HEK293 (cell line): ENCODE results near the gene PKDCC.

ENCODE experiments used
- CTCF ChIA-PET: fragments of 350-600 bp; formaldehyde crosslinking; extraction: SDS; loops from one replicate; lab custom pipeline; 2021; ENCODE audit warnings: antibody characterized with exemption; lab: Yijun Ruan, JAX
- POLR2A ChIA-PET: fragments of 300-600 bp; formaldehyde crosslinking; extraction: SDS; loops from one replicate; lab custom pipeline; 2020; ENCODE audit warnings: antibody characterized with exemption, inconsistent platforms; lab: Yijun Ruan, JAX
- H3K27ac ChIP-seq: fragments of 200-500 bp; sonication (Bioruptor generic); 2 replicates; pipeline ENCODE4 v1.5.1; 2014; ENCODE audit warnings: low read depth, low read length, control low read depth, inconsistent platforms; ENCODE audit errors: extremely low read depth
- H3K36me3 ChIP-seq, 2 experiments: fragments of 200-500 bp in 1 of 2; sonication (Bioruptor generic) in 1 of 2; 1 replicate in 1 of 2; 2 replicates in 1 of 2; pipeline ENCODE4 v1.5.1; 2014 to 2017; ENCODE audit warnings: inconsistent platforms in 2 of 2, low read length in 2 of 2; ENCODE audit not compliant: control insufficient read depth in 2 of 2, insufficient read depth in 1 of 2
- H3K4me1 ChIP-seq: fragments of 200-500 bp; sonication (Bioruptor generic); 2 replicates; pipeline ENCODE4 v1.5.1; 2014; ENCODE audit warnings: mild to moderate bottlenecking, low read length, inconsistent platforms; ENCODE audit not compliant: control insufficient read depth, insufficient read depth
- H3K4me3 ChIP-seq: 2 replicates; pipeline ENCODE4 v1.5.1; 2011; ENCODE audit warnings: low read depth, mild to moderate bottlenecking, control low read depth, low read length, moderate library complexity
- H3K9me3 ChIP-seq: fragments of 200-500 bp; sonication (Bioruptor generic); 2 replicates; pipeline ENCODE4 v1.5.1; 2014; ENCODE audit warnings: low read depth, low read length, inconsistent platforms; ENCODE audit not compliant: control insufficient read depth, insufficient read depth
- AEBP2 ChIP-seq: fragments of 450-650 bp; formaldehyde crosslinking; IDR thresholded peaks from 2 replicates; pipeline ENCODE4 v1.5.1; 2016; ENCODE audit warnings: missing biosample characterization, missing genetic modification characterization, borderline replicate concordance
- BCL11A ChIP-seq: fragments of 450-650 bp; formaldehyde crosslinking; IDR thresholded peaks from 2 replicates; pipeline ENCODE4 v1.5.1; 2016; ENCODE audit warnings: low read depth, missing biosample characterization, missing genetic modification characterization
- BCL11B ChIP-seq: fragments of 450-650 bp; formaldehyde crosslinking; IDR thresholded peaks from 2 replicates; pipeline ENCODE4 v1.5.1; 2016; ENCODE audit warnings: low read depth, missing biosample characterization, missing genetic modification characterization
- CTCF ChIP-seq: fragments of 450-650 bp; formaldehyde crosslinking; IDR thresholded peaks from 2 replicates; pipeline ENCODE4 v1.5.1; 2016; ENCODE audit warnings: missing biosample characterization, missing genetic modification characterization
- GLIS2 ChIP-seq: fragments of 450-650 bp; formaldehyde crosslinking; IDR thresholded peaks from 2 replicates; pipeline ENCODE4 v1.5.1; 2016; ENCODE audit warnings: missing biosample characterization, missing genetic modification characterization
- HOXA7 ChIP-seq: sonication (generic); formaldehyde crosslinking; IDR thresholded peaks from 2 replicates; pipeline ENCODE4 v1.8.1; 2022; ENCODE audit warnings: missing genetic modification reagents, borderline replicate concordance
- KLF1 ChIP-seq: fragments of 450-650 bp; formaldehyde crosslinking; IDR thresholded peaks from 2 replicates; pipeline ENCODE4 v1.5.1; 2016; ENCODE audit warnings: missing biosample characterization, missing genetic modification characterization
- KLF7 ChIP-seq: fragments of 450-650 bp; formaldehyde crosslinking; IDR thresholded peaks from 2 replicates; pipeline ENCODE4 v1.5.1; 2016; ENCODE audit warnings: missing biosample characterization, missing genetic modification characterization, borderline replicate concordance
- MZF1 ChIP-seq: fragments of 450-650 bp; formaldehyde crosslinking; IDR thresholded peaks from 2 replicates; pipeline ENCODE4 v1.5.1; 2017; ENCODE audit warnings: missing biosample characterization, missing genetic modification characterization, borderline replicate concordance
- REST ChIP-seq: fragments of 450-650 bp; formaldehyde crosslinking; IDR thresholded peaks from 2 replicates; pipeline ENCODE4 v1.5.1; 2016; ENCODE audit warnings: missing biosample characterization, missing genetic modification characterization
- SCRT1 ChIP-seq: fragments of 450-650 bp; formaldehyde crosslinking; IDR thresholded peaks from 2 replicates; pipeline ENCODE4 v1.5.1; 2016; ENCODE audit warnings: missing biosample characterization, missing genetic modification characterization, borderline replicate concordance
- SCRT2 ChIP-seq: fragments of 450-650 bp; formaldehyde crosslinking; IDR thresholded peaks from 2 replicates; pipeline ENCODE4 v1.5.1; 2016; ENCODE audit warnings: missing biosample characterization, missing genetic modification characterization
- SETDB1 ChIP-seq: IDR thresholded peaks from one replicate; pipeline ENCODE4 v1.6.1; 2017; ENCODE audit warnings: mild to moderate bottlenecking, low read length, moderate library complexity, mixed read lengths; ENCODE audit not compliant: insufficient read length
- WT1 ChIP-seq: fragments of 450-650 bp; formaldehyde crosslinking; IDR thresholded peaks from 2 replicates; pipeline ENCODE4 v1.5.1; 2016; ENCODE audit warnings: missing biosample characterization, missing genetic modification characterization
- ZNF121 ChIP-seq: fragments of 450-650 bp; formaldehyde crosslinking; IDR thresholded peaks from 2 replicates; pipeline ENCODE4 v1.5.1; 2016; ENCODE audit warnings: missing biosample characterization, missing genetic modification characterization
- ZNF138 ChIP-seq: fragments of 450-650 bp; formaldehyde crosslinking; IDR thresholded peaks from 2 replicates; pipeline ENCODE4 v1.5.1; 2016; ENCODE audit warnings: missing biosample characterization, missing genetic modification characterization, borderline replicate concordance
- ZNF175 ChIP-seq: fragments of 450-650 bp; formaldehyde crosslinking; IDR thresholded peaks from 2 replicates; pipeline ENCODE4 v1.5.1; 2016; ENCODE audit warnings: missing biosample characterization, missing genetic modification characterization
- ZNF2 ChIP-seq: fragments of 450-650 bp; formaldehyde crosslinking; IDR thresholded peaks from 2 replicates; pipeline ENCODE4 v1.5.1; 2016; ENCODE audit warnings: missing biosample characterization, missing genetic modification characterization
- ZNF211 ChIP-seq: fragments of 450-650 bp; formaldehyde crosslinking; IDR thresholded peaks from 2 replicates; pipeline ENCODE4 v1.5.1; 2016; ENCODE audit warnings: low read depth, missing biosample characterization, missing genetic modification characterization
- ZNF280D ChIP-seq: fragments of 450-650 bp; formaldehyde crosslinking; IDR thresholded peaks from 2 replicates; pipeline ENCODE4 v1.5.1; 2016; ENCODE audit warnings: missing biosample characterization, missing genetic modification characterization
- ZNF48 ChIP-seq: fragments of 450-650 bp; formaldehyde crosslinking; IDR thresholded peaks from 2 replicates; pipeline ENCODE4 v1.5.1; 2016; ENCODE audit warnings: missing biosample characterization, missing genetic modification characterization
- ZNF560 ChIP-seq: fragments of 450-650 bp; formaldehyde crosslinking; IDR thresholded peaks from 2 replicates; pipeline ENCODE4 v1.5.1; 2017; ENCODE audit warnings: missing biosample characterization, missing genetic modification characterization, borderline replicate concordance
- ZNF580 ChIP-seq: fragments of 450-650 bp; formaldehyde crosslinking; IDR thresholded peaks from 2 replicates; pipeline ENCODE4 v1.5.1; 2016; ENCODE audit warnings: missing biosample characterization, missing genetic modification characterization
- ZNF585B ChIP-seq: fragments of 450-650 bp; formaldehyde crosslinking; IDR thresholded peaks from 2 replicates; pipeline ENCODE4 v1.5.1; 2016; ENCODE audit warnings: missing biosample characterization, missing genetic modification characterization
- ZNF621 ChIP-seq: fragments of 450-650 bp; formaldehyde crosslinking; IDR thresholded peaks from 2 replicates; pipeline ENCODE4 v1.5.1; 2017; ENCODE audit warnings: missing biosample characterization, missing genetic modification characterization
- ZNF629 ChIP-seq: fragments of 450-650 bp; formaldehyde crosslinking; IDR thresholded peaks from 2 replicates; pipeline ENCODE4 v1.5.1; 2017; ENCODE audit warnings: missing biosample characterization, missing genetic modification characterization
- ZNF660 ChIP-seq: fragments of 450-650 bp; IDR thresholded peaks from 2 replicates; pipeline ENCODE4 v1.5.1; 2018; ENCODE audit warnings: missing biosample characterization, mild to moderate bottlenecking, missing genetic modification characterization
- ZNF664 ChIP-seq: fragments of 450-650 bp; formaldehyde crosslinking; IDR thresholded peaks from 2 replicates; pipeline ENCODE4 v1.5.1; 2016; ENCODE audit warnings: missing biosample characterization, missing genetic modification characterization
- ZNF768 ChIP-seq: fragments of 450-650 bp; formaldehyde crosslinking; IDR thresholded peaks from 2 replicates; pipeline ENCODE4 v1.5.1; 2018; ENCODE audit warnings: missing biosample characterization, mild to moderate bottlenecking, missing genetic modification characterization

The PKDCC gene

GRCh38 chr2:42072349-42073118, 24.7 kb downstream of the PKDCC start:
- ChIA-PET CTCF (interaction anchor here (0.7 to 2.2 kb wide), 5 partner anchors 10 to 218 kb away, joined by 3 to 12 read pairs (median 3); no protein-coding TSS in a partner anchor), POLR2A (no interaction called here)
- Histone ChIP-seq H3K36me3 (no peaks in the 10 kb centered on the region), H3K4me3 (no peak overlapping the region), H3K27ac (no peak overlapping the region), H3K9me3 (no peaks in the 10 kb centered on the region), H3K4me1 (no peaks in the 10 kb centered on the region; the same call in 1 of the 2 replicates)
- TF ChIP-seq ZNF175 (tag by site-specific recombination) (no peak), ZNF580 (tag by site-specific recombination) (no peak), ZNF280D (tag by site-specific recombination) (no peak), KLF7 (tag by site-specific recombination) (no peak), REST (tag by site-specific recombination) (0 out of 2 replicates have a peak, but pooled peaks have one; percentile 46), BCL11B (no peak), ZNF121 (tag by site-specific recombination) (no peak), SETDB1 (no peak), ZNF768 (tag by site-specific recombination) (no peak), ZNF664 (tag by site-specific recombination) (no peak), WT1 (tag by site-specific recombination) (no peak), ZNF2 (no peak), ZNF211 (no peak), GLIS2 (no peak), ZNF660 (tag by site-specific recombination) (no peak), ZNF138 (no peak), CTCF (tag by site-specific recombination) (peak; percentile 24; the same call in 1 of the 2 replicates), ZNF560 (no peak), ZNF48 (tag by site-specific recombination) (no peak), ZNF621 (no peak), MZF1 (no peak), ZNF585B (tag by site-specific recombination) (no peak), KLF1 (tag by site-specific recombination) (0 out of 2 replicates have a peak, but pooled peaks have one; percentile 45), ZNF629 (no peak), SCRT2 (tag by site-specific recombination) (peak; percentile 88), BCL11A (no peak), SCRT1 (tag by site-specific recombination) (peak; percentile 61), AEBP2 (no peak), HOXA7 (no peak)
